ENCODE results near the gene SAMD14.

SAMD14 gene

DNA sequence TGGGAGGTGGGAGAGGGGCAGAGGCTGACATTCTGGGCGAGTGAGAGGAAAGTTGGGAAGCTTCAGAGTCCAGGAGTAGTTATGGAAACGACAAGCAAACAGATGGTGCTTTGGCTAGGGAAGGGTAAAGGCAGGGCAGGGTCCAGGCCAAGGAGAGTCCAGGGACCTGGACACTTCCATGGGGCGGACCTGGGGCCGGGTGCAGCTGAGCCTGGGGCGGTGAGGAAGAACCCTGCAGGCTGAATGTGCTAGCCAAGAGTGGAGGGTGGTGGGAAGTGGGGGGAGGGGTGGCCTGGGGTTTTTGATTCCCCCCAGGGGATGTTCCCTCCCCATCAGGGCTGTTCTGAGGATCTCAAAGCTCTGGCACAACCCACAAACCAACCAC is 17.9 kb upstream of the SAMD14 start:
- no peak for DNase-seq (ENCODE audit: low read depth)

DNA sequence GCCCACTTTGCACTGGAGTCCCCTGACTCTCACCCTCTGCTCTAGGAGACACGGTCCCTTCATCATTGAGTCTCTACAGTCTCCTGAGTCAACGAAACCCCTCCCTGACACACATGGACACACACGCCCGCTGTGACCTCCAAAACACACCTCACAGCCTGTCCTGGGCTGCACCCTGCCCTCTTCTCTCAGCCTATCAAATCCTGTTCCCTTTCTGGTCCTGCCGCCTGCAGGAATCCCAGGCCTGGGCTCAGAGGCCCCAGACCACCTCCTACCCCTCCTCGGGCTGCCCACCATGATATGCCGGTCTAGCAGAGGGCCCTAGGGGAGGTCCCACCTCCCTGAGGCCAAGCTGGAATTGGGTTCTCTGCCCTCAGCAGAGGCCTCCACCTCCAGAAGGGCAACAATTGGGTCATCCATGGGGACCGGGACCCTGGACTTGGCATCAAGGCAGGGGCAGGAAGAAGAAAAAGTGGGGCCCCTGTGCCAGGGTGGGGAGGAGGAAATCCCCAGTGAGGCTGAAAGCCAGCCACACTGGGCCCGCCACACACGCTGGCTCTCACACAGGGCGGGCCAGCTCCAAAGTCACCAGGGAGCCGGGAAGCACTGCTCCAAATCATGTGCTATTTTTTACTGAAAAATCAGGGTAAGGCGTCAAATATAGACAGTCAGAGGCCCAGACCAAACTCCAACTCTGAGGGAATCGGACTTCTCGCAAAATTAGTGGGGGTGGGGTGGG is 17.1 kb upstream of the SAMD14 start:
- DNase-seq (ENCODE audit: low read depth) = no peak

DNA sequence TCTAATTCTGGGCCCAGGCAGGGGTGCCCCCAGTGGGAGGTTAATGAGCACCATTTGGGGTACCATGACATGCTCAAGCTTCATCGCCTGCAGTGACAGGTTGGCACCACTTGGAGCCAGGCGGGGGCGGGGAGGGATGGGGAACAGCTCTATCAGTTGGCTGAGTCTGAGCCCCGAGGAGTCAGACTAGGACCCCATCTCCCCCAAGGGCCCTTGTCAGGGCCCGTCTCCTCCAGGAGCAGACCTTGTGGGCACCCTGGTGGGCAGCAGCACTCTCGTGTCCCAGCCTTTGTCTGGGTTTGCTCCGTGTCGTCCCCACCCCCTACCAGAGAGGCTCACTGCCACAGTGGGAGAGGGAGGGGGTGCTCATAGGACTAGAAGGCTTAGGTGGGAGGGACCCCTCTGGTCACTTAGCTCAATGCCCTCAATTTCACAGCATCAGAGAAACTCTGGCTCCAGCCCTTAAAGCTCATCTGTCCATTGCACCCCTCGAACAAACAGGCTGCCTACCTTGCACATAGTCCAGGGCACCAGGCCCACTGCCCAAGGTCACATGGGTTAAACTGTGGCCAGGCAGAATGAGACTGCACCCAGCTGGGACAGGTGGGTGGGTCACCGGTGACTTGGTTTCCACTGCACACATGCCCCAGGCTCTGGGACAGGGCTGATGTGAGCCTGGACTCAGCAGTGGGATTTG is 16.4 kb upstream of the SAMD14 start:
- DNase-seq (ENCODE audit: low read depth) = no peak

DNA sequence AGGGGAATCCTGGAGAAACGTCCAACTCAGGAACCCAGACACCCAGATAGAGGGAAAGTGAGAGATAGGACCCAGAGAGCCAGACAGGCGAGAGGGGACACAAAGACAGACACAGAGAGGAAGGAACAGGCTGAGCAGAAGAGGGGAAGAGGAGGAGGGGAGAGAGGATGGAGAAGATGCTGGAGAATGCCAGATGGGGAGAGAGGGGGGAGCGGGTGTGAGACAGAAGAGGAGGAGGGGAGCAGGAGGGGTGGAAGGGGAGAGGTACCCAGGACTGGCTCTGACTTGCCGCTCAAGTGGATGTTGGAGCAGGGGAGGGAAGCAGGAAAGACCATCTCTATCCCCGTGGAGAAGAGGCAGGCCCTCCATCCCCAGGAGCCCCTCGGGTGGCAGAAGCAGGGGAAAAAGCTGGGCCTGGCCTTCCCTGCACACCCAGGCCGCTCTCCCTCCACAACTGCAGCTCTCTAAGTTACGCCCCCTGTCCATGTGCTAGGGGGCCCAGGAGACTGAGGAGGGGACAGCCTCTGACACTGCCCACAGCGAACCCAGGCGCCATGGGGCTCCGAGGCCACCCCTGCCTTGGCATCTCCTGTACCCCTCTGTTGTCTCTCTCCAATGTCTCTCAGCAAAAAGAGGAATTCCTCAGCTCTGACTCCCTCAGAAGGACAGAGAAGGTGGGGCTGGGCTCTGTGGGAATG is 15.7 kb upstream of the SAMD14 start:
- no peak for DNase-seq (ENCODE audit: low read depth)

DNA sequence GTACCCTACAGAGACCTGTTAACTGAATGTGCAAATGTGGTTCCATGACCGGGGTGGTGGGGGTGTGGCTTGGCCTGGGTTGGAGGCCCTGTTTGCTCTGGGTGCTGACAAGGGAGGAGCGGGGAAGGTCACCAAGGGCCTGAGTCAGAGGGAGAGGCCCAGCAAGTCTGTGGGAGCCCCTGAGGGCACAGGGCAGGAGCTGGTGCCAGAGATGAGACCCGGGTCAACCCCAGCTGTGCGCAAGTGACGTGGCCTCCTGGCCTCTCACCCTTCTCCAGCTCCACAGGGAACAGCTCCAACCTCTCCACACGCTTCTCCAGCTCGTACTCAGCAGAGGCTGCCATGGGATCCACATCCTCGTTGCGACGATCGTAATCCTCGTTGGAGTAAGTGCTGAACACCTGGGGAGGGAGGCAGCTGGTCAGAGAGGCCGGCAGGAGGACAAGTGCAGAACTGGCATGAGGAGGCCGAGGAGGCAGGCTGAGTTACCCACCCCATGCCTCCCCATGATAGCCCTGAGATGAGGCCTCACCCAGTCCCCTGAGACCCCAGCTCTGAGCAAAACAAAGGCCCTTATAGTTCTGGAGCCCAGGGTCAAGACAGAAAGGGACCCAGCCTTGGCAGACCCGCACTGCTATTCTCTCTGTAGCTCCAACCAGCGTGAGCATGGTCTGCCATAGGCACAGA is 15.0 kb upstream of the SAMD14 start:
- no peak for DNase-seq (ENCODE audit: low read depth)

DNA sequence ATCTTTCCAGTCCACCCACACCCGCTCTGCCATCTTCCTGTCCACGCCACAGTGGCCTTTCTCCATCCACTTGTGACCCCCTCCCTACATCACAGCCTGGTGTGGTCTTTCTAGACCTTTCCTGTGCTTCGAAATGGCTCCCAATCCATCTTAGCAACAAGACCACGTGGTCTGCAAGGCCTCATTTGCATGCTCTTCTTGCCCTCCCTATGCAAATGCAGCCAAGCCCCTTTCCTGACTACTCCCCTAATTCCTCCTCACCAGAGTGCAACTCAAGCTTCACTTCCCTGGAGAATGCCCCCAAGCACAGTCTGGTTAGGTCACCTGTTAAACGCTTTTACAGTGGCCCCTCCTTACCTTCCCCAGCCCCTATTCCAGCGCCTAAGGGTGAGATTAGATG is 14.4 kb upstream of the SAMD14 start:
- DNase-seq (ENCODE audit: low read depth) = no peak

DNA sequence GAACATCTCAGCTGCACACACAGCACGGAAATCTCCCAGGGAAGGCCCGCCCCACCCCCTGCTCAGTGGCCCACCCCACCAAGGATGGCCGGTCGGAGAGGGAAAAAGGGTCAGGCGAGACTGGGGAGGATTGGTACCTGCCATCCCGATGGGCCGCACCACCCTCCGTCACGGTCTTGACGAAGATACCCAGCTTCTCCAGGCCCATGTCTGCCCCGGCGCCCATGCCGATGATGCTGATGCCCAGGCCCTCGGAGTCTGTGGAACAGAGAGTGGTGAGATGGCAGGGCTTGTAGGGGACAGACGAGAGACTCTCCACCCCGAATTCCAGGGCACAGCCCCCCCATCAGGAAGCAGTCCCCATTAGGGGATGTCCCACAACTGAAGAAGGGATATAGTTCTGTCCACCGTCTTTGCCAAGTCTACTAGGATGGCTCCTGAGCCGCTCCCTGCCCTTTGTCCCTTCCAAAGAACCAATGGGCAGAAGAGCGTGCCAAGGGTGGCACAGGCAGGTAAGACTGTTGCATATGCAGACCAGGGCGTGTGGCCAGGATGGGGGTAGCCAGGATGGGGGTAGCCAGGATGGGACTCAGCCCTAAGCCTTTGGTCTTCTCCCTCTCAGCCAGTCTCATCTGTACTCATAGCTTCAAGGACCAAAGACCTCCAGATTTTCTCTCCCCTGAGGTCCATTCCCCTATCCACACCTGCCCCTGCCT is 13.7 kb upstream of the SAMD14 start:
- DNase-seq (ENCODE audit: low read depth) = no peak

DNA sequence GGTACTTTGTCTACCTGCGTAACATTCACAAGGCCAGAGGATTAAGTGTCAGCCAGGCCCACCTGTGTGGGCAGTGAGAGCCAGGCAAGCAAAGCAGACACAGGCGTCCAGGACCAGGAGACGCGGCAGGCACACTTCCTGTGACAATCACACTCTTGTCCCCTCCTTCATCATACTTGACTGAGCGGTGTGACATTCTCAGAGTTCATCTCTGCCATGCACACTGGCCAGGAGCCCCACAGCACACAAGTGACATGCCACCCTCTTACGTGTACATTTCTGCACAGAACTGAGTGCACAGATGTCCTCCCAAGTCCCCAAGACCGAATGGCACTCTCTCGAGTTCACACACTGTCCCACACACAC is 11.8 kb upstream of the SAMD14 start:
- DNase-seq (ENCODE audit: low read depth) = no peak

DNA sequence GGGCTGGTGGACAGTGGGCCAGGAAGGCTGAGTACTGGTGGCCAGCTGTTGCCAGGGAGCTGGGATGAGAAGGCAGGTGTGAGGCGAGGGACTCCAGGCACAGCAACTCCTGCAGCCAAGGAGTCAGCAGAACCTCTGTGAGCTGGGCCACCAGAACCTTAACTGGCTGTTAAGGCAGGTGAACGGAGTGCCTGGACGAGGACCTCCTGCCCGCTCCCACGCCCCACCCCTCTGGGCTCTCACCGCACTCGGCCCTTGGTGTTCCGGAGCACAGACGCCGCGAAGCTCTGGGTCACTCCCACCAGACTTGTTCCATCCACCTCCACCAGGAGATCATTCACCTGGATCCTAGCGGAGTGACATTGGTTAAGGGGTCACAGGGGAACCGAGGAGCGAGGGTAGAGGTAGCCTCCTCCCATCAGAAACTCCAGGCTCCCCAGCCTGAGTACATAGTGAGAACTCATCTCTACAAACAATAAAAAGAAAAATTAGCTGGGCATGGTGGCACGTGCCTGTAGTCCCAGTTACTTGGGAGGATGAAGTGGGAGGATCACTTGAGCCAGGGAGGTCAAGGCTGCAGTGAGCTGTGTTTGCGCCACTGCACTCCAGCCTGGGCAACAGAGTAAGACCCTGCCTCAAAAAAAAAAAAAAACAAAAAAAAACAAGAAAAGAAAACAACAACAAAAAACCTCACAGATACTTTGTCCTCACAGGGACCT is 11.2 kb upstream of the SAMD14 start:
- no peak for DNase-seq (ENCODE audit: low read depth)

DNA sequence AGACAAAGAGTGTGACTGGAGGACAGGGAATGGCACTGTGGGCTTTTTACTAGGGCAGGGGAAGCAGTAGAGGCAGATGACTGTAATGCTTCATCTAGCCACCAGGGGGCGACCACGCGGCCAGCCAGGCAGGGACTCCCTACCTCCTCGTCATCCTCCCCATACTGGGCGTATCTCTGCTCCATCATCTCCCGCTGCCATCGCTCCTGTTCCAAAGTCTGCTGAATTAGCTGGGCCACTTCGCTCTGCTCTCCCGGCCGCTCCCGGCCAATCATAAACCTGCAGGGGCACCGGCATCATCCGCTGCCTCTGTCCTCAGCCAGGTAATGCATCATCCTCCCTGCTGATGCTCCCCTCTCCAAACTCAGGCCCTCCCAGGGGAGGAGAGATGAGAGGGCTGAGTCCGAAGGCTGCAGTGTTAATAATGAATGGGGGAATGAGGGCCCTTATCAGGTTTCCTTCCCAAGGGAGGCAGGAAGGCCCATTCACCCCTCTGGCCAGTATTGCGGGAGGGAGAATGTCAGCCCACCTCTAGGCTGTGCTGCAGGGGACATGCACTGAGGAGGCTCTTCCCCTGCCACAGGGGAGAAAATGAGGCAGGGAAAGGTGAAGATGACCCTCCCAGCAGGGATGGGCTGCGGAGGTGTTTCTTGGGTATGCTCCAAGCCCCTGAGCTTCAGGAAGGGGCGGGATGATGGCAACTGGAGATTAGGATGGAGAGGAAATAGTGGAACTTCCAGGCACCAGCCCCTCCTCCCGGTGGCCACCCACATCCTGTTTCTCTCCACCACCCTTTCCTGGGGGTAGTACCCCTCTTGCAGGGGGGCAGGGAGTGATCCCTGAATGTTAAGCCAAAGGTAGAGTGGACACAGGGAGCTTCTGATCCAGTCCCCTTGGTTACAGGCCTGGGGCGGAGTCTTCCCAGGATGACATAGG is 10.3 kb upstream of the SAMD14 start:
- DNase-seq (ENCODE audit: low read depth) = peak; percentile 70

DNA sequence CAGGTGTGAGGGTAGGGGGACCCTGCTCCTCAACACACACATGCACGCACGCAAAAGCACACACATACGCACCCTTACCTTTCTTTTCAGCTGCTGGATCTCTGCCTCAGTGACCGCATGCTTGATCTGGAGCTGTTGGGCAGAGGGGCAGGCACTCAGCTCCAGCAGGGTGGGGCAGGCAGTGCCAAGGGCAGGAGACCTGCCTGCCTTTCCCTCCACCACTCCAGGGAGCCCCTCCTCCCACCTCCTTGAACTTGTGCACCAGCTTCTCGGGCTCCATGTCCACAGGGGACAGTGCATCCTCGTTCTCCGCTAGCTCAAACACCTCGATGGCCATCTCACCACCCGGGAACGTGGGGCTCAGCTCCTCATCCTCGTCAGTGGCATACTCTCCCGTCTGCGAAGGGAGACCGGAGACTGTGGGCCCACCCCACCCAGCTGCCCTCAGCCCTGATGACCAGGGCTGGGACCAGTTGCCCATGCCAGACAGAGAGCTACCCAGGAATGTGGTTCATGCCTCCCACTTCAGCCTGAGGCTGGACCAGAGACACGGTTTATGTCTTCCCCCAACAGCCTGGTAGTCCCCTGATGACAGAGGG is 9.3 kb upstream of the SAMD14 start:
- no peak for DNase-seq (ENCODE audit: low read depth)

DNA sequence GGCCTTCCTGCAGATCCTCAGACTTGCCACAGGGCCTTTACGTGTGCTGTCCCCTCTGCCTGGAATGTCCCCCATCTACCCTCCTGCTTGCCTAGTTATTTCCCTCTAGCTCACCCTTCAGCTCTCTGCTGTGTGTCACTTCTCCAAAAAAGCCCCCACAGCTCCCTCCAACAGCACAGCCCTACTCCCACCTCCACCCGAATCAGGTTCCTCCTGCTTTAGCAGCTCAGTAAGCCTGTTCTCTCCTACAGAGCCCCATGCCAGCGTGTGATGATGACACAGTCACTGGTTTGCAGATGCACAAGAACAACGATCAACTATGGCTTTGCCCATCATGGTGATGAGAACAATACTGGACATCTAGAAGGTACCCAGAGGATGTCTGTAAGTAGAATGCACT is 7.1 kb upstream of the SAMD14 start:
- no peak for DNase-seq (ENCODE audit: low read depth)

DNA sequence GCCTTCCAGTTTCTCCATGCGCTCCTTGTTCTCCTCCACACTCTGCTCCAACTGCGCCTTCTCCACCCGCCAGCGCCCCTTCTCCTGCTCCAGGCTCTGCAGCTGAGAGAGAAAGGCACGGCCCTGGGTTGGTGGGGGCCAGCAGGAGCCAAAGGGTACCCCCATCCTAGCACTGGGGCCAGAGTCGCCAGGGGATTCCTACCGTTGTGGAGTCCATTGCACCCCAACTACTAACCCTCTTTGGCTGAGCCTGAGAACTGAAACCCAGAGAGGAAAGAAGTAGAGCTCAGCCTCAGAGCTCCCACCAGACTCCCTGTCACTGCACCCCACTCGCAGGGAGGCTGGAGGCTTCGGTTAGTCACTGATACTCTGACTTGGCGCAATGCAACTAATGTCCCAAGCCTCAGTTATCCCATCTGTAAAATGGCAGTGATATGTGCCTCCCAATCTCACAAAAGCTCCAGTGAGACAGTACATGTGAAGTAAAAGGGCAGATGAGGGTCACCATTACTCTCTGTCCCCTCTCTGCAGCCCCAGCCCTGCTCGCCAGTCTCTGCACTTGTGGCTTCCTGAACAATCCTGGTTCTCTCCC is 6.2 kb upstream of the SAMD14 start:
- no peak for DNase-seq (ENCODE audit: low read depth)

DNA sequence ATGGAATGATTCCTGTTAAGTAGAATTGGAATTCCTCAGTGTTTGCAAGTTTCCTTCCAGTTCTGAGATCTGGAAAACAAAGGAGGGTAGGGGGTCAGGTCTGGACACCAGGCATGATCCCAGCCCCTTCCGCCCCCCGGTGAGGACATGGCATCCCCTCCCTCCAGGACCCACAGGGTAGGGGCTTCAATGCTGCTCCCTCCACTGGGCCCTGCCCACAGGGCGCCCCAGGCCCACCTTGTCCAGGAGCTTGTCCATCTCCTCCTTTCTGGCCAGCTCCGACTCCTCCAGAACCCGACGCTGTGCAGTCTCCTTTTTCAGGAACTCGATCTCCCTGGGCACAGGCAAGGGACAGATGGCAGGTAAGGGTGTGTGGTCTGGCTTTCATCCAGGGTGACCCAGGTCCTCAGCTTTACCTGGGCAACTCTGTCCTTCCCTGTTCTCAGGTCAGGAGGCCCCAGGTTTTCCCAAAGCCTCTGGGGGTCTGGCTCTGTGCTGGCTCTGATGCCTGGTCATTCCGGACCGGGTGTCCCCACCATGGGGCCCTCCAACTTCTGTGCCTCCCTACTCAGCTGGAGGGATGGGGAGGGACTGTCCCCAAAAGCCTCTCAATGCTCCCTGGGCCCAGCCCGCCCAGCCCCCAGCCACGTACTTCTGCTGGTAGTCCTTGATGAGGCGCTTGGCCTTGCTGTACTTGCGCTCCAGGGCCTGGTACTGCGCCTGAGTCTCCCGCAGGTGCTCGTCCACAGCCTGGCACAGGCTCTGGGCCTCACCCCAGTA is 5.5 kb upstream of the SAMD14 start:
- DNase-seq (ENCODE audit: low read depth) = no peak

DNA sequence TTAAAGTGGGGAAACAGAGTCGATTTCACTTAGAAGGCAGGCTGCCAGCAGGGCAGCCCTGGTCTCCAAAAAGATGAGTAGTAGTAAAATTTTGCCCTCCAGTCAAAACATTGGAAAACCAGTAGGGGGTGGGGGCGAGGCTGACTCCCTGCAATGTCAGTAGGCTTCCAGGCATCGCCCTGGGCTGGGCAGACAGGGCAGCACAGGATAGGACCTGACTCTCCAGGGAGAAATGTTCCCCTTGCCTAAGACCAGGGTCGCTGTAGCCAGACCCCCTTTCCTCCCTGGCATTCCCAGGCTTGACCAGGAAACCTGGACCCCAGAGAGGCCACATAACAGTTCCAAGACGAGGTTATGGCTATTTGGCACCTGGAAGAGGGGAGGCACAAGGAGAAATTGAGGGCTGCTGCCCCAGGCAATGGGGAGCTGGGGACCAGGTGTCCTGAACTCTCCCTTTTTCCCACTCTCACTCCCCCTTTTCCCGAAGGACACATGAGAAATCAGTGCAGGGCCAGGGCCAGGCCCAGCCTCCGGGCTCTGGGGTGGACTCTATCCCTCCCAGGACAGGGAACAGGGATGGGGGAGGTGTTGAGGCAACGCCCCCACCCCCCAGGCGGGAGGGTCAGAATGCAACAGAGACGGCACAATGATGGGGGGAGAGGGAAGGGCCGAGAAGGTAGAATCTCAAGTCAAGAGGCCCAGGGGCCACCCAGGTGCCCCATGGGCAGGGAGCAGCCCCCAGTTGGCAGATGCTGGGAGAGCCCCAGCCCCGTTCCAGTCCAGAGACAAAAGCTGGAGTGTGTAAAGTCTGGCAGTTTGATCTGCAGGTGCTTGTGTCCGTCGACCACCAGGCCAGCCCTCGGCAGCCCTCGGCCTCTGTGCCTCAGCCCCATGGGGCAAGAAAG is 4.5 kb upstream of the SAMD14 start:
- DNase-seq (ENCODE audit: low read depth) = no peak

DNA sequence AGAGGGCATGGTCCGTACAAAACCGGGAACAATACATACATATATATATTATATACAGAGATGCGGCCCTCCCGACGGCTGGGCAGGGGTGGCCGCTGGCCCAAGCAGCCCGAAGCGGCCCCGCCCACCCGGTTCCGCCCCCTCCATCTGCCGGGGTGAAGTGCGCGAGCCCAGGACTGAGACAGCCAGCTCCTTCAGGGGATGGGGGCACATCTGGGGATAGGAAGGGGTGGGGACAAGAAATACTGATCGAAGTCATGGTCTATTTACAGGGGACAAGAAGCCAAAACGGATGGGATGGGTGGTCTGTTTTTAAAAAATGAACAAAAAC is 3.8 kb upstream of the SAMD14 start:
- DNase-seq (ENCODE audit: low read depth) = no peak

DNA sequence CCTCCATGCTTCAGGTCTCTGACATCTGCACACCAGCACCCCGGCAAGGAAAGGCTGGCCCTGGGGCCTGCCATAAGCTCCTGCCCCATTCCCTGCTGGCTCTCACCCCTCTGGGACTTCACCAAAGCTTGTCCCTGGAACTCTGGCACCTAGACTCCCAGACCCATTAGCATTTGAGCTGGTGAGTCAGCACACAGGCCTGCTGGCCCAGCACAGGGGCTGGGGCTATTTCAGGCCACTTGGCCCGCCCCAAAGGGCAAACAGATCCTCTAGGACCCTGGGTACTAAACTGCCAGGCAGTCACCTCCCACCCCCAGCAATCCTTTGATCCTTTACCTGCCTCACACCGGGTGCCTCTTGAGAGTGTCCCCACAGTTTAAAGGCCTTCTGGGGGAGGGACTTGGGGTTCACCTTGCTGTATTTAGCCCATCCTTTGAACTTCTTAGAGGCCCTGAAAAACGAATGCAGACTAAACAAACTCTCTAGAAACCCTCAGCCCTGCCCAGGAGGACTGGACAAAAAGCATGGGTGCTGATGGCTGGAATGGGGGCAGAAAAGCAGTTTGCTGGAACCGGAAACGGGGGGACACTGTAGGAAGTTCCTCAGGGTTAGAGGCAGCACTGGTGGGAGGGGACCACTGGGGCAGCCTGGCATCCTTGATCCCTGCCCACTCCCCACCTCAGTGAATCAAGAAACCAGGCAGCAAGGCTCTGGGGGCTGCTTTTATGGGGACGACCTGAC is 3.2 kb upstream of the SAMD14 start:
- no peak for DNase-seq (ENCODE audit: low read depth)
